C4-2B (cell line): ENCODE data around the gene GPR62.

Experiments
- ZFX ChIP-seq: fragments of 450-650 bp; IDR thresholded peaks from 2 replicates; pipeline ENCODE4 v1.6.1; 2017
- TF ChIP-seq, protein P1 (sequence below): fragments of 450-650 bp; conservative IDR thresholded peaks from 2 replicates; pipeline ENCODE4 v1.5.1; 2017; ENCODE audit warnings: mild to moderate bottlenecking

DNA sequence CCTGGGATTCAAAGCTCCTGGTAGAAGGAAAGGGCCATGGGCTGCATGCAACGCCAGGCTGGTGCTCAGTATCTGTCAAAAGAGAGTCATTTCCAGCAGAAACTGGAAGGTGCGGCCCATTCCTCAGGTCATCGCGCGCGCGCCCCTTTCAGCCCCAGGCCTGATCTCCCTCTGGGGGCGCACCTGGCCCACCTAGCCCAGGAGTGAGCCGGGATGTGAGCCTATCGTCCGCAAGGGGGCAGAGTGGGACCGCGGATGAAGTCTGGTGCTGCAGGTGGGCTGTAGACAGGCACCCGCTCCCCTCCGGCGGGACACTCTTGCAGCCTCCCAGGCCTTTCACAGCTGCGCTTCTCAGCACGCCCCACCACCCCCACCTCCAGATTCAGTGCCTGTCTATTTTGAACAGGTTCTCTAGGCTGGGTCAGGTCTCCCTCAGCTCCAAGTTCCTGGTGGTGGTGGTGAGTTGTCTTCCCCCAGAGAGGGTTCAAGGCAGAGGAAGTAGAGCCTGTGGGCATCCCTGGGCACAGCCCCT is 46.3 kb downstream of the GPR62 start:
- TF ChIP-seq, protein P1, sequence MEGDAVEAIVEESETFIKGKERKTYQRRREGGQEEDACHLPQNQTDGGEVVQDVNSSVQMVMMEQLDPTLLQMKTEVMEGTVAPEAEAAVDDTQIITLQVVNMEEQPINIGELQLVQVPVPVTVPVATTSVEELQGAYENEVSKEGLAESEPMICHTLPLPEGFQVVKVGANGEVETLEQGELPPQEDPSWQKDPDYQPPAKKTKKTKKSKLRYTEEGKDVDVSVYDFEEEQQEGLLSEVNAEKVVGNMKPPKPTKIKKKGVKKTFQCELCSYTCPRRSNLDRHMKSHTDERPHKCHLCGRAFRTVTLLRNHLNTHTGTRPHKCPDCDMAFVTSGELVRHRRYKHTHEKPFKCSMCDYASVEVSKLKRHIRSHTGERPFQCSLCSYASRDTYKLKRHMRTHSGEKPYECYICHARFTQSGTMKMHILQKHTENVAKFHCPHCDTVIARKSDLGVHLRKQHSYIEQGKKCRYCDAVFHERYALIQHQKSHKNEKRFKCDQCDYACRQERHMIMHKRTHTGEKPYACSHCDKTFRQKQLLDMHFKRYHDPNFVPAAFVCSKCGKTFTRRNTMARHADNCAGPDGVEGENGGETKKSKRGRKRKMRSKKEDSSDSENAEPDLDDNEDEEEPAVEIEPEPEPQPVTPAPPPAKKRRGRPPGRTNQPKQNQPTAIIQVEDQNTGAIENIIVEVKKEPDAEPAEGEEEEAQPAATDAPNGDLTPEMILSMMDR, result peak; percentile 92
- no peak for TF ChIP-seq ZFX
